GM18951 (cell line): ENCODE results near the gene KATNB1.
"Not testable (repeated sequence)": the region's sequence is repeated elsewhere in the genome, so short reads cannot be mapped to it uniquely, and the experiment has no call there.

Experiments used
- POLR2A ChIP-seq: IDR thresholded peaks from 4 replicates; pipeline ENCODE4 v1.6.1; 2011; ENCODE audit warnings: mild to moderate bottlenecking; ENCODE audit not compliant: insufficient read length, insufficient read depth; ENCODE audit errors: extremely low read depth
- in situ Hi-C: fragments of 300-500 bp; cut with MboI; formaldehyde crosslinking; loops from one replicate; pipeline ENCODE4 v1.12.0; 2022; ENCODE audit warnings: low sequenced_read_pairs, mixed read lengths, inconsistent platforms; ENCODE audit not compliant: unreplicated experiment

KATNB1 gene

GRCh38 chr16:57788252-57788841 is 52.8 kb downstream of the KATNB1 start:
- no peak for TF ChIP-seq POLR2A
- in situ Hi-C loops = no loop called here

GRCh38 chr16:57788951-57789350 is 53.4 kb downstream of the KATNB1 start:
- TF ChIP-seq POLR2A = no peak
- in situ Hi-C loops = no loop called here

- TF ChIP-seq POLR2A = no peak
- in situ Hi-C loops = no loop called here
Observed at GRCh38 chr16:57791195-57791892, 55.8 kb downstream of the KATNB1 start.

- in situ Hi-C loops = no loop called here
Observed at GRCh38 chr16:57791893-57792461, 56.4 kb downstream of the KATNB1 start.

GRCh38 chr16:57794849-57795430 is 59.4 kb downstream of the KATNB1 start:
- in situ Hi-C loops = no loop called here
- TF ChIP-seq POLR2A = no peak

More at GRCh38 chr16:57791893-57792461, 56.4 kb downstream of the KATNB1 start:
- TF ChIP-seq POLR2A = no peak

GRCh38 chr16:57795431-57795878 is 59.9 kb downstream of the KATNB1 start:
- no peak for TF ChIP-seq POLR2A
- in situ Hi-C loops = no loop called here

GRCh38 chr16:57796014-57796413 is 60.4 kb downstream of the KATNB1 start:
- in situ Hi-C loops = not testable (repeated sequence)

- in situ Hi-C loops = no loop called here
- no peak for TF ChIP-seq POLR2A
Observed at GRCh38 chr16:57797216-57797525, 61.6 kb downstream of the KATNB1 start.

GRCh38 chr16:57797526-57798266 is 62.1 kb downstream of the KATNB1 start:
- in situ Hi-C loops = no loop called here
- TF ChIP-seq POLR2A = no peak

- TF ChIP-seq POLR2A = no peak
Observed at GRCh38 chr16:57798267-57798810, 62.8 kb downstream of the KATNB1 start.

GRCh38 chr16:57798953-57799599 is 63.5 kb downstream of the KATNB1 start:
- no peak for TF ChIP-seq POLR2A
- in situ Hi-C loops = no loop called here

More at GRCh38 chr16:57798267-57798810, 62.8 kb downstream of the KATNB1 start:
- in situ Hi-C loops = no loop called here

- TF ChIP-seq POLR2A = no peak
- in situ Hi-C loops = no loop called here
Observed at GRCh38 chr16:57799600-57800199, 64.1 kb downstream of the KATNB1 start.
